Myocyte (in vitro differentiated cells): Measurements from ENCODE around the gene PMM2. TPM values are rescaled to one million over a fixed set of nuclear protein-coding genes. Genes with fewer than 3 reads are reported as not detected.

Experiments
- DNase-seq: peaks from one replicate; pipeline ENCODE4 v3.0.0-alpha.2; 2012; ENCODE audit warnings: low read depth
- total RNA-seq: library from RNA; depleted of rRNA; stranded (reverse); fragments of >200 nt; gene quantifications from 2 replicates; pipeline ENCODE4 v1.2.3, GENCODE V29; 2014

PMM2 gene
- total RNA-seq, 1 donor from 2014 or later = 30.8 TPM

GRCh38 chr16:8849411-8850011 lies 51.9 kb downstream of the PMM2 start:
- no peak for DNase-seq

- DNase-seq = no peak
Observed at GRCh38 chr16:8850279-8850885, 52.7 kb downstream of the PMM2 start.

- DNase-seq = no peak
Observed at GRCh38 chr16:8851761-8852403, 54.2 kb downstream of the PMM2 start.

GRCh38 chr16:8852534-8852933 lies 54.9 kb downstream of the PMM2 start:
- DNase-seq = no peak

DNA sequence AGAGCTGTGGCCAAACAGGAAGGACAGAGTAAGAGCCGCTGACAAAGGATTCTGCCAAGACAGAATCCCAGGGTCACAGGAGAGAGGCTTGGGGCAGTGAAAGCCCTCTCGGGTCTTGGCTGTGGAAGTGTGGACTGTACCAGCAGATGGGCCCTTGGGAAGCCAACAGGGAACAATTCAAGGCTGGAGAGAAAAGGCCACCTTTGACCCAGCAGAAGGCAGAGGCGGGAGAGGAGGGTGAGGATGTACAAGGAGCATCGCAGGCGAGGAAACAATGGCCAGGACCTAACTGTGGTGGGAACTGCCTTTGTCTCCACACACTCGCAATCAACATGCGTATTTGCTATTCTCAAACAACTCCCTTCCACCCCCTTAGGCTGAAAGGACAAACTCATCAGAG lies 55.5 kb downstream of the PMM2 start:
- no peak for DNase-seq

GRCh38 chr16:8853611-8854010 lies 56.0 kb downstream of the PMM2 start:
- no peak for DNase-seq

DNA sequence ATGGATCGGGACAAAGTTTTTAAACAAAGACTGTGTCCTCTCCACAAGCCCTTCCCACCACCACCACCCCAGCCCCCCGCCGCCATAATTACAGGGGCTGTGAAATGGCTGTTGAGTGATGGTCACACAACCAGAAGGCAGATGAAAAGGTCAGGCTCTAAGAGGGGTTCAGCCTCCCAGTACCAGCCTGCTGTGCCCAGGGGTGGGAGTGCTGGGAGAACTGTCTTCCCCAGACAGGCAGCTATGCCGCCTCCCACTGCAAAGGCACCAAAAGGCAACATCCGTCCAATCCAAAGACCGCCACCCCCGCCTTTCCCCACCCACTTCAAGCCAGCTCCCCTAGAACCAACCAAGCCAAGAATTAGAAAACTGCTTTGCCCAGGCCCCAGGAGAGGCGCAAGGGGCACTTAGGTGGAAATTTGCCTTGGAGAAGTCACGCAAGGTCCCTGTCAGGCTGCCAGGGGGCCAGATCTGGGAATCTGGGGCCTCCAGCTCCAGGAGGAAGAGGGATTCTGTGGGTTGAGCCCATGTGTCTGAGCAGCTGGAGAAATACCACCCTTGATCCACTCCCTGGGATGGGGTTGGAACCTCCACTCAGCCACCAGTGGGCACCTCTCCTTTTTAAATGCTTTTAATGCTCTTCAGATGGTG lies 56.8 kb downstream of the PMM2 start:
- no peak for DNase-seq

DNA sequence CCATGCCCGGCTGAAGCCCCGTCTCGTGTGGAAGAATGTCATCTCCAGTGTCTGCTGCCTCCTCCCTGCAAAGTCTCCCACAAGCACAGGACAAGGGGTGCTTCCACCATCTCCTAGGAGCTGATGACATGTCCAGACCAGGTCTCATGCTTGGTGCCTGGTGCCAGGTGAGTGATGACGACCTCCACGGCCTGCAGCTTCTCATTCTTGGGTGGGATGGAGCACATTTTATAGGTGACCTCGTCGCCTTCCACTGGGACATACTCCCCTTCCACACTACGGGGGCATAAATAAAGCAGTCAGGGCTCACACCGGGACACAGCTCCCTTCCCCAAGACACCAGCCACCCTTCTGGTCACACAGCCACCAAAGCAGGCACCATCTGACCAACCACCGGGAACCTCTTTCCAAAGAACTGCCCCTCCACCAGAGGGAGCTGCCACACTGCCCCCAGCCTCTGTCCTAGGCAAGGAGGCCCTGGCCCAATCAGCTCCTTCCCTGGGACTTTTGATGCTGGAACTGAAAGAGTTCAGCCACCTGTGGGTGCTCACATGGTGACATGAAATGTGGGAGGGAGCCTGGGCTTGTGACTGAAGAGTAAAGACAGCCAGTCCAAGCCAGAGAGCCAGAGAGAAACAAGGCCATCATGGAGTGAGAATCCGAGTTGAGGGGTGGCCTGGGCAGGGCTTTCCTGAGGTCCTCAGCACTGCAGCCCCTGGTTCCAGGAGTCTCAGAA lies 57.6 kb downstream of the PMM2 start:
- DNase-seq = no peak

- DNase-seq = no peak
Observed at GRCh38 chr16:8855972-8856371, 58.3 kb downstream of the PMM2 start.

- no peak for DNase-seq
Observed at GRCh38 chr16:8858994-8859912, 61.6 kb downstream of the PMM2 start.

GRCh38 chr16:8859913-8860881 lies 62.6 kb downstream of the PMM2 start:
- DNase-seq = no peak

- DNase-seq = no peak
Observed at GRCh38 chr16:8861563-8862308, 64.1 kb downstream of the PMM2 start.

DNA sequence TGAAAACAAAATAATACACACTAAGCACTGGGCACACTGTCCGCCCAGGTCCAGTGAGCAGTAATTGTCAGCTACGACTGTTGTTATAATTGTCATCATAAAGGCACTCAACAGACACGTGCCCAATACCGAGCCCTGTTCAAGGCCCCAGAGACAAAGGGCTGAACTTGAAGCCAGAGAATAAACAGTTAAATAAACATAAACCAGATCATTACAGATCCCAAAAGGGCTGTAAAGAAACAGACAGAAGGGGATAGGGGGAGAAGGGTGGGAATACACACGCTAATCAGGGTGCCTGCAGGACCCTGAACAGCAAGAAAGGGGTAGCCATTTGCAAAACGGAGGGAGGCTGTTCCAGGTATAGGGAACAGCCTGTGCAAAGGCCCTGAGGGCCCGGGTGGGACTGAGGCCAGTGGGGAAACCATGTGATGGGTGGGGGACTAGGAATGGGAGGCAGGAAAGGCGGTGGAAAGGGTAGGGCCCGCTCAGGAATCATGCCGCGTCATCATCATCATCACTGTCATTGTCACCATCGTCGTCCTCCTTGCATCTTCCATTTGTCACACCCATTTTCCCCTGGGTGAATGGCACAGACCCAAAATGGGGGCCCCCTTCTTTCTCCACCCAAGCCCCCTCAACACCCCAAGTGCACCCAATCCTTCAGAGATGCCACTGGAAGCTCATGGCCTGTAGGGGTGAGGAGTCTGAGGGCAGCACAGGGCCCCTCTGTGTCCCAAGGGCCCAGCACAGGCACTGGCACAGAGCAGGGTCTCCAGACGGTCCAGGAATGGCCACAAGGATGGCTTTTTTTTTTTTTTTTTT lies 64.9 kb downstream of the PMM2 start:
- no peak for DNase-seq

DNA sequence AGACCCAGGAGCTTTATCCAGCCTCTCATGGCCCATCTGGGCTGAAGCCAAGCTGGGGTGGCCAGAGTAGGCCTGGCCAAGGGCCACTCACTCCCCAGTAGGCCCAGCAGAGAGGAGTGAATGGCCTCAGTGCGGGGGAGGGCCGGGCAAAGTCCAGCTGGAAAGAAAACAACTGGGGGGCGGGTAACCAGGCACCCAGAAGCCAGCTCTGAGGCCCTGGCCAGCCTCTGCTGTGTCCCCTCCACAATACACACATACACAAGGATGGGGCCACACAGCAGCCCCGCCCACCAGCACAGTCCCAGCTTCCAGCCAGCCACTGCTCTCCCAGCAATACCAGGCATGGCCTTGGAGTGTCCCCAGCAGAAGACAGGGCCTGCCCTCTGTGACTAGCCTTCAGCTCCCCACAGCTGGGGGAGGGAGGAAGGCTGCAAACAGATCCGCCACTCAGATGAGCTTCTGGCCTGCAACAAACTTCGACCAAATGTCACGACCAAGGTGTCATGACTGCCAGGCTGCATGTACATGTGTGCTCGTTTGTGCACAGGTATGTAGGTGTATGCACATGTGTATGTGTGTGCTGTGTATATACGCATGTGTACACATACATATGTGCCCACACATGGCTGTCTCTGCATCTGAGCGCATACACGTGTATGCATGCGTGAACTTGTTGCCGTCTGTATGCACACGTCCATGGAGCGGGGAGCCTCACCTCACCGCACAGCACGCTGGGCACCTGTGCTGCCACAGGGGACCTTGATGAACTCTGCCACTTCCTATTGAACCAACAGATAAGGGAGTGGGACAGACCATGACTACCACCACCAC lies 66.2 kb downstream of the PMM2 start:
- DNase-seq = no peak

DNA sequence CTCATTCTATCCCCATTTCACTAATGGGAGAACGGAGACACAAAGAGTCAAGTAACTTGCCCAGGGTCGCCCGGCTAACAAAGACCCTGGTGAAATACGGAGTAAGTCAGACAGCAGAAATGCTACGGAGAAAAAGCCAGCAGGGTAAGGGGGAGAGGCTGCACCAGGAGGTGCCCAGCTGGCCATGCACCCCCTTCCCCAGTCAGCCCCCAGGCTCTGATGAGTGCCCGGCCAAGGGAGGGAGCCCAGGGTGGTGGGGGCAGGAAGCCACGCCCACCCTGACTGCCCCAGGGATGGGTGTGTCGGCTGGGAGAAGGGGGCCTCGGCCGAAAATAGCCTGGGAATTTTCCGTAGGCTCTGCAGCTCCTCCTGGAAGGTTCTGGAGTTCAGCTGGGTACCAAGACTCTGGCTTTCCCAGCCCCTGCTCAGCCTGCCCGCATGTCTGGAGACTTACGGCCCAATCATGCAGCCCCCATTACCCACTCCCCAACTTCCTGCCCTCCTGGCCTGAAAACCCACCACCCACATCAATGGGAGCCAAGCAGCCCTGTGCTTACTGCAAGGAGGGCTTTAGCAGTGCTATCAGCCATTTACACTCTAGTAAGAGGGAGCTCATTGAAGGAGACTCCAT lies 67.0 kb downstream of the PMM2 start:
- no peak for DNase-seq

- DNase-seq = no peak
Observed at GRCh38 chr16:8865145-8865882, 67.7 kb downstream of the PMM2 start.
